ENCODE results near the gene TM9SF1. TPM values are rescaled to one million over a fixed set of nuclear protein-coding genes. Genes with fewer than 3 reads are reported as not detected.
A peak's percentile ranks its signal among the peaks of the same experiment; 100 is the strongest.

Gene TM9SF1
- total RNA-seq, 4 donors from 2014 or later, result 46.8 to 61.3 (median 54.6) TPM

DNA sequence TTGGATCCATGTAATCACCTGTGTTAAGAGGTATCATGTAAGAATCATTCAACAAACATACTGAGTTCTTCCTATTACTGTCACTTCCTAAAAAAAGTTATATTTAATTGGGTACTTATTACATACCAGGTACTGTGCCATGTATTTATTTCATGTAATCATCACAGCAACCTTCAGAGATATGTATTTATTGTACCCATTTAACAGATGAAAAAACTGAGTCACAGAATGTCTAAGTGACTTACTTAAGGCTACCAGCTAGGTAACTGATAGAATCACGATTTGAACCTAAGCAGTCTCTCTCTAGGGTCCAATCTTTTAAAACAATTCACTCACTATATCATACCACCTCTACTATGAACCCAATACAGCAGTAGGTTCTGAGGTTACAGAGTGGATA, 50.8 kb downstream of the TM9SF1 start:
- no peak for TF ChIP-seq POLR2A (IDR thresholded peaks at IDR 0.05)
- no peaks in the 10 kb centered on the region for H3K9me3 ChIP-seq
- peaks cover 4 to 74% (median 29%) of the 10 kb centered on the region in 4 donors for H3K4me1 ChIP-seq
- no peak for DNase-seq (ENCODE audit: low spot score in 2 of 2)
- no peaks in the 10 kb centered on the region for H3K27me3 ChIP-seq
- H3K36me3 ChIP-seq, result peaks cover 0 to 20% (median 0%) of the 10 kb centered on the region in 3 donors
- 85 to 96% methylated on average over 1 of the region's 1 CpG for WGBS, 2 donors
- H3K27ac ChIP-seq, result peak overlapping the region in 2 of 4 donors; percentile 85 to 97
- no peak overlapping the region for H3K4me3 ChIP-seq

DNA sequence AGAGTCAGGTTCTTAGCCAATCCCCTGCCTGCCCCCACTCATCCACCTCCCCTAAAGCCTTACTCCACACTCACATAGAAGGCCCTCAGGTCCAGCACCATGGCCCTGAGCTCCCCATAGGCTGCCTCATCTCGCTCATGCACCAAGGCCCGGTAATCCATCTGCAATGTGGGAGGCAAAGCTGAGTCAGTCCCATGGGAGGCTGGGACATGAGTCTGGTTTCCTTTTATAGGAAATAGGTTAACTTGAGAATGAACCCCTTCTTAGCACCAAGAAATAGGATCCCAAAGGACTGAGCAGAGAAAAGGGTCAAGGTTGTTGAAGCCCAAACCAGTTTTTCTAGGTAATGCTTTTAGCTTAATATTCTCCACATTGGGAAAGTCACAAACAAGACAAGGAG, 51.7 kb downstream of the TM9SF1 start:
- Histone ChIP-seq H3K4me1 (peaks cover 4 to 74% (median 35%) of the 10 kb centered on the region in 4 donors), H3K4me3 (no peak overlapping the region), H3K36me3 (peaks cover 0 to 20% (median 6%) of the 10 kb centered on the region in 3 donors), H3K27ac (peak overlapping the region in 1 of 4 donors; percentile 29), H3K27me3 (no peaks in the 10 kb centered on the region), H3K9me3 (no peaks in the 10 kb centered on the region)
- DNase-seq (ENCODE audit: low spot score in 2 of 2), result no peak
- 76 to 83% methylated on average over 2 of the region's 2 CpGs for WGBS, 2 donors
- TF ChIP-seq POLR2A (IDR thresholded peaks at IDR 0.05) (no peak), EP300 (IDR thresholded peaks at IDR 0.05) (no peak)
- TF ChIP-seq, protein P1, sequence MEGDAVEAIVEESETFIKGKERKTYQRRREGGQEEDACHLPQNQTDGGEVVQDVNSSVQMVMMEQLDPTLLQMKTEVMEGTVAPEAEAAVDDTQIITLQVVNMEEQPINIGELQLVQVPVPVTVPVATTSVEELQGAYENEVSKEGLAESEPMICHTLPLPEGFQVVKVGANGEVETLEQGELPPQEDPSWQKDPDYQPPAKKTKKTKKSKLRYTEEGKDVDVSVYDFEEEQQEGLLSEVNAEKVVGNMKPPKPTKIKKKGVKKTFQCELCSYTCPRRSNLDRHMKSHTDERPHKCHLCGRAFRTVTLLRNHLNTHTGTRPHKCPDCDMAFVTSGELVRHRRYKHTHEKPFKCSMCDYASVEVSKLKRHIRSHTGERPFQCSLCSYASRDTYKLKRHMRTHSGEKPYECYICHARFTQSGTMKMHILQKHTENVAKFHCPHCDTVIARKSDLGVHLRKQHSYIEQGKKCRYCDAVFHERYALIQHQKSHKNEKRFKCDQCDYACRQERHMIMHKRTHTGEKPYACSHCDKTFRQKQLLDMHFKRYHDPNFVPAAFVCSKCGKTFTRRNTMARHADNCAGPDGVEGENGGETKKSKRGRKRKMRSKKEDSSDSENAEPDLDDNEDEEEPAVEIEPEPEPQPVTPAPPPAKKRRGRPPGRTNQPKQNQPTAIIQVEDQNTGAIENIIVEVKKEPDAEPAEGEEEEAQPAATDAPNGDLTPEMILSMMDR (IDR thresholded peaks at IDR 0.05), result no peak

DNA sequence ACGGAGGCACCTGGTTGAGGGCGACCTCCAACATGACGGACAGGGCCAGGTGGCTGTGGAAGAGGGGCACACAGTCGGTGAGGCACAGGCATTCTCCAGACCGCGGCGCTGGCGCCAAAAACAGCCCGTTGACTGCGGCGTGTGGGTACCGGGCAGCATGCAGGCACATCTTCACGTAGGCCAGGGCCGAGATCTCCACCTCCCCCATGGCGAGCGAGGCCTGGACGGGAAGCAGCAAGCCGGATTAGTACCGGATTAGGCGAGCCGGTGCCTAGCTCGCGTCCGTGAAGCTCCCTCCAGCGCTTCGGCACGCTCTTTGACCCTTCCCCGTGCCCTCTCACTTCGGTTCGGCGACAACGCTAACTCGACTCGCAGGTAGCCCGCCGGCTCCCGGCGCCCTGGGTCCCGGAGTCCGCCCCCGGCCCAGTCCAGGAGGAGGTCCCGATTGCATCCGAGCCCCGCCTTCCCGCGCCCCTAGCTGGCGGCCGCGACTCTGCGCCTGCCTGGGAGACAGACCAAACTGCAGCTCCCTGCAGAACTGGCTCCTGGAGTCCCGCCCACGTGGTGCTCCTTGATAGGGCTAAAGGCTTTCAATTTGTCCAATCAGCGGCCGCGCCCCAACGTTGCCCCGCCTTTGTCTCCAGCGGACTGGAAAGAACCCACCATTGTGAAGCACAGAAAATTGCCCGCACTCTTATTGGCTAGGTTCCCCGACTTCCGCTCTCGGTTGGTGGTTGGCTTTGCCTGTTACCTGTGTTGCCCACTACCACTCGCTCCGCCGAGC, 54.0 kb downstream of the TM9SF1 start, which contains the start of gene EMC9:
EMC9 (minus strand) TSS at position 495 of the 784 bp plus-strand sequence; CDS start at position 208, 287 bp downstream.
- Histone ChIP-seq H3K9me3 (no peaks in the 10 kb centered on the region), H3K36me3 (peaks cover 0 to 30% (median 14%) of the 10 kb centered on the region in 3 donors), H3K4me1 (peaks cover 4 to 86% (median 43%) of the 10 kb centered on the region in 4 donors), H3K4me3 (peak within 1 kb of the TSS; percentile 77 to 90 (median 84)), H3K27me3 (no peaks in the 10 kb centered on the region), H3K27ac (peak within 1 kb of the TSS; percentile 82 to 97 (median 90))
- TF ChIP-seq EP300 (IDR thresholded peaks at IDR 0.05) (peak; percentile 91 to 92), POLR2A (IDR thresholded peaks at IDR 0.05) (peak; percentile 78 to 87)
- TF ChIP-seq, protein P1 (IDR thresholded peaks at IDR 0.05), result peak; percentile 37 to 91 (median 72)
- WGBS, 2 donors, result 0% methylated on average over 30 to 38 of the region's 65 CpGs
- DNase-seq (ENCODE audit: low spot score in 2 of 2), result peak; percentile 100

DNA sequence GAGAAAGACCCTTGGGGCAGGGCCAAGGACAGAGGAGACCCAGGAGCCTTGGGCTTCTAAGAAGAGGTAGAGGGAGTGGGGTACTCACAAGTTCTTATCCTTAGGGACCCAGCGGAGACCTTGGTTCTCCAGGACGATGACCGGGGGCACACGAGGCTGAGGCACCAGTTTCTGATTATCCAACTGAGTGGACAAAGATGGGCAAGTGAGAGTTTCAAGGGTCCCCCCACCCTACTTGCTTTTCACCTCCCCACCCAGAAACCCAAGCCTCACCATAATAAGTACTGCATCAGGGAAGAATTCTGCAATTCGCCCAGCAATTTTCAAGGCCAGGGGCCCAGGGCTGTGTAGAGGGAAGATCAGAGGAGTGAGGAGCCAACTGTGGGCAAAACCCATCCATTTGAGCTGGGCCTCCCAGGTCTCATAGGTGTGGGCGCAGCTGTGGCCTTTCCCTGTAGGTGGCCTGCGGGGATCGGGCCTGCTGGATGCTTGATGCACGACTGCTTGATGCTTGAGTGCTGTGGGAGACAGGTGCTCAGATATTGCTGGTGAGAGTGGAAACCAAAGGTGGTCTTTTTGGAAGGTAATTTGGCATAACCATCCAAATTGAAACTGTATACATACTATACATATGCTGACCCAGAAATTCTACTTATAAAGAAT, 55.8 kb downstream of the TM9SF1 start:
- H3K27me3 ChIP-seq, result no peaks in the 10 kb centered on the region
- H3K4me3 ChIP-seq, result no peak overlapping the region
- no peaks in the 10 kb centered on the region for H3K9me3 ChIP-seq
- peak overlapping the region in 3 of 4 donors; percentile 89 to 97 (median 91) for H3K27ac ChIP-seq
- peaks cover 0 to 75% (median 32%) of the 10 kb centered on the region in 4 donors for H3K4me1 ChIP-seq
- WGBS, 2 donors, result 82 to 83% methylated on average over 9 of the region's 9 CpGs
- peaks cover 0 to 30% (median 14%) of the 10 kb centered on the region in 3 donors for H3K36me3 ChIP-seq
- DNase-seq (ENCODE audit: low spot score in 2 of 2), result no peak
- TF ChIP-seq, protein P1 (IDR thresholded peaks at IDR 0.05), result no peak
- TF ChIP-seq POLR2A (IDR thresholded peaks at IDR 0.05), result no peak
- TF ChIP-seq EP300 (IDR thresholded peaks at IDR 0.05), result no peak

Small RNA genes lying within 50 kb of the gene (small RNA-seq; reads per million reads assigned to genes)
- gene AL136295.4, result not detected
- not detected for gene CHMP4A
- gene IPO4, result not detected
- not detected for gene IRF9
- not detected for gene MDP1
- gene RNA5SP383, result not detected

Other genes with a start within 250 kb of the TM9SF1 start
- gene DHRS4, start 241.7 kb downstream of the TM9SF1 start, total RNA-seq, result 10 to 100 TPM; 28.8 to 61.5 (median 49.8) TPM
- 10 to 100 TPM; 15.3 to 19.6 (median 17.7) TPM for gene DHRS4L2, start 206.5 kb downstream of the TM9SF1 start, total RNA-seq
- under 1 TPM in 3 of 4 donors, not detected in 1; 0.42 to 0.60 (median 0.44) TPM for gene CARMIL3, start 143.4 kb downstream of the TM9SF1 start, total RNA-seq
- not detected for gene CPNE6, start 123.9 kb downstream of the TM9SF1 start, total RNA-seq
- 10 to 100 TPM; 28.9 to 49.2 (median 34.3) TPM for gene PCK2, start 101.1 kb downstream of the TM9SF1 start, total RNA-seq
- gene DCAF11, start 80.7 kb downstream of the TM9SF1 start, total RNA-seq, result 100 to 1,000 TPM in 2 of 4 donors, 10 to 100 TPM in 2; 68.9 to 126 (median 98.9) TPM
- gene NRL, start 80.5 kb downstream of the TM9SF1 start, total RNA-seq, result 1 to 10 TPM; 4.8 to 7.0 (median 5.9) TPM
- gene FITM1, start 64.8 kb downstream of the TM9SF1 start, total RNA-seq, result 1 to 10 TPM in 1 of 4 donors, under 1 TPM in 1, not detected in 2; 0.78 to 1.3 TPM
- gene PSME1, start 59.2 kb downstream of the TM9SF1 start, total RNA-seq, result 100 to 1,000 TPM in 3 of 4 donors, 10 to 100 TPM in 1; 96.9 to 130 (median 110) TPM
- gene EMC9, start 53.9 kb downstream of the TM9SF1 start, total RNA-seq, result 10 to 100 TPM in 2 of 4 donors, 1 to 10 TPM in 2; 9.2 to 22.7 (median 14.4) TPM
- gene PSME2, start 48.8 kb downstream of the TM9SF1 start, total RNA-seq, result 10 to 100 TPM; 33.7 to 64.0 (median 51.9) TPM
- gene RNF31, start 47.9 kb downstream of the TM9SF1 start, total RNA-seq, result 100 to 1,000 TPM in 1 of 4 donors, 10 to 100 TPM in 3; 33.5 to 112 (median 72.9) TPM
- 100 to 1,000 TPM in 1 of 4 donors, 10 to 100 TPM in 3; 55.7 to 106 (median 65.8) TPM for gene IRF9, start 34.2 kb downstream of the TM9SF1 start, total RNA-seq
- gene REC8, start 23.4 kb downstream of the TM9SF1 start, total RNA-seq, result 10 to 100 TPM in 3 of 4 donors, 1 to 10 TPM in 1; 6.5 to 25.5 (median 16.3) TPM
- 10 to 100 TPM; 19.4 to 88.5 (median 26.9) TPM for gene IPO4, start 6.6 kb downstream of the TM9SF1 start, total RNA-seq
- gene TSSK4, start 10.3 kb upstream of the TM9SF1 start, total RNA-seq, result not detected
- gene CHMP4A, start 18.0 kb upstream of the TM9SF1 start, total RNA-seq, result 100 to 1,000 TPM in 1 of 4 donors, 10 to 100 TPM in 3; 43.9 to 118 (median 82.1) TPM
- 10 to 100 TPM; 16.5 to 48.3 (median 28.9) TPM for gene MDP1, start 20.6 kb upstream of the TM9SF1 start, total RNA-seq
- 100 to 1,000 TPM in 2 of 4 donors, 10 to 100 TPM in 2; 68.6 to 109 (median 98.3) TPM for gene NEDD8, start 36.9 kb upstream of the TM9SF1 start, total RNA-seq
- gene GMPR2, start 37.5 kb upstream of the TM9SF1 start, total RNA-seq, result 10 to 100 TPM; 46.5 to 63.4 (median 57.2) TPM
- 10 to 100 TPM; 53.9 to 66.4 (median 60.8) TPM for gene TINF2, start 47.2 kb upstream of the TM9SF1 start, total RNA-seq
- 10 to 100 TPM; 13.5 to 53.5 (median 19.4) TPM for gene TGM1, start 67.7 kb upstream of the TM9SF1 start, total RNA-seq
- gene RABGGTA, start 76.2 kb upstream of the TM9SF1 start, total RNA-seq, result 10 to 100 TPM; 36.5 to 68.4 (median 42.9) TPM
- 10 to 100 TPM; 15.7 to 43.5 (median 22.6) TPM for gene DHRS1, start 104.3 kb upstream of the TM9SF1 start, total RNA-seq
- 10 to 100 TPM; 17.0 to 24.9 (median 20.4) TPM for gene NOP9, start 104.4 kb upstream of the TM9SF1 start, total RNA-seq
- gene CIDEB, start 112.5 kb upstream of the TM9SF1 start, total RNA-seq, result 10 to 100 TPM in 3 of 4 donors, 1 to 10 TPM in 1; 9.4 to 34.5 (median 14.2) TPM
- gene LTB4R2, start 114.7 kb upstream of the TM9SF1 start, total RNA-seq, result 10 to 100 TPM; 15.5 to 31.5 (median 20.2) TPM
- gene LTB4R, start 116.1 kb upstream of the TM9SF1 start, total RNA-seq, result 10 to 100 TPM in 3 of 4 donors, 1 to 10 TPM in 1; 8.4 to 14.4 (median 11.8) TPM
- gene ADCY4, start 139.6 kb upstream of the TM9SF1 start, total RNA-seq, result 10 to 100 TPM; 32.0 to 68.1 (median 53.2) TPM
- 1 to 10 TPM; 4.0 to 9.6 (median 9.0) TPM for gene RIPK3, start 144.6 kb upstream of the TM9SF1 start, total RNA-seq
- 100 to 1,000 TPM in 2 of 4 donors, 10 to 100 TPM in 2; 58.6 to 132 (median 99.1) TPM for gene NFATC4, start 172.7 kb upstream of the TM9SF1 start, total RNA-seq
- gene NYNRIN, start 203.6 kb upstream of the TM9SF1 start, total RNA-seq, result 10 to 100 TPM; 17.4 to 24.7 (median 19.4) TPM
- gene CBLN3, start 234.2 kb upstream of the TM9SF1 start, total RNA-seq, result 1 to 10 TPM; 2.1 to 6.9 (median 5.1) TPM
- gene KHNYN, start 234.5 kb upstream of the TM9SF1 start, total RNA-seq, result 100 to 1,000 TPM in 1 of 4 donors, 10 to 100 TPM in 3; 66.8 to 106 (median 84.5) TPM
- gene SDR39U1, start 247.3 kb upstream of the TM9SF1 start, total RNA-seq, result 10 to 100 TPM; 37.9 to 64.9 (median 60.8) TPM

Measured in tibial nerve (tissue), 4 donors.